Pulmonary artery endothelial cell (primary cell): ENCODE measurements around the gene EN2. TPM values are rescaled to one million over a fixed set of nuclear protein-coding genes. Genes with fewer than 3 reads are reported as not detected.

Source experiments
- DNase-seq: peaks from one replicate; pipeline ENCODE4 v3.0.0-alpha.2; 2011; ENCODE audit warnings: low read depth, low spot score
- total RNA-seq: library from RNA; depleted of rRNA; stranded (reverse); fragments of >200 nt; gene quantifications from 2 replicates; pipeline ENCODE4 v1.2.3, GENCODE V29; 2014

The EN2 gene
- total RNA-seq, 1 donor from 2014 or later: not detected

DNA sequence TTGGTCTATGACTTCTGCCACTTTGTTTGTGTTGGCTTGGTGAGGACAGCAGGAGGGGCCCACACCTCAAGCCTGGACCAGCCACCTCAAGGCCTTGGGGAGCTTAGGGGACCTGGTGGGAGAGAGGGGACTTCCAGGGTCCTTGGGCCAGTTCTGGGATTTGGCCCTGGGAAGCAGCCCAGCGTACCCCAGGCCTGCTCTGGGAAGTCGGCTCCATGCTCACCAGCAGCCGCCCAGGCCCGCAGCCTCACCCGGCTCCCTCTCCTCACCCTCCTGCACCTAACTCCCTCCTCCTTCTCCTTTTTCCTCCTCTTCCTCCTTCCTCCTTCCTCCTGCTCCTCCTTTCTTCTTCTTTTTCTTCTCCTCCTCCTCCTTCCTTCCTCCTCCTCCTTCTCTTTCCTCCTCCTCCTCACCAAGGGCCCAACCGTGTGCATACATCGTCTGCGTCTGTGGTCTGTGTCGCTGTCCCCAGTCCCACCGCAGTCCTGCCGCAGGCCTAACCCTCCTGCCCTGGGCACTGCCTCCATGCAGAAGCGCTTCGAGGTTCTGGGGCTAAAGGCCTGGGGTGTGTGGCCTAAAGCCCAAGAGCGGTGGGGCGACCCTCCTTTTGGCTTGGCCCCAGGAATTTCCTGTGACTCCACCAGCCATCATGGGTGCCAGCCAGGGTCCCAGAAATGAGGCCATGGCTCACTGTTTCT, 5.3 kb downstream of the EN2 start:
- no peak for DNase-seq

DNA sequence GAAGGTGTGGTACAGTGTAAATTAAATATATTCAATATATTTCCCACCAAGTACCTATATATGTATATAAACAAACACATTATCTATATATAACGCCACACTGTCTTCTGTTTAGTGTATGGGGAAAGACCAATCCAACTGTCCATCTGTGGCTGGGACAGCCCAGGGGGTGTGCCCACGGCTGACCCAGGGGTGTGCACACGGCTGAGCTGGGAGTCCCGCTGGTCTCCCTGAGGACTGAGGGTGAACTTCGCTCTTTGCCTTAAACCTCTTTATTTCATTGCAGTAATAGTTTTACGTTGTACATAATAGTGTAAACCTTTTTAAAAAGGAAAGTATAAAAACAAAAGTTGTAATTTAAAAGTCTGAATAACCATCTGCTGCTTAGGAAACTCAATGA, 6.3 kb downstream of the EN2 start:
- no peak for DNase-seq

DNA sequence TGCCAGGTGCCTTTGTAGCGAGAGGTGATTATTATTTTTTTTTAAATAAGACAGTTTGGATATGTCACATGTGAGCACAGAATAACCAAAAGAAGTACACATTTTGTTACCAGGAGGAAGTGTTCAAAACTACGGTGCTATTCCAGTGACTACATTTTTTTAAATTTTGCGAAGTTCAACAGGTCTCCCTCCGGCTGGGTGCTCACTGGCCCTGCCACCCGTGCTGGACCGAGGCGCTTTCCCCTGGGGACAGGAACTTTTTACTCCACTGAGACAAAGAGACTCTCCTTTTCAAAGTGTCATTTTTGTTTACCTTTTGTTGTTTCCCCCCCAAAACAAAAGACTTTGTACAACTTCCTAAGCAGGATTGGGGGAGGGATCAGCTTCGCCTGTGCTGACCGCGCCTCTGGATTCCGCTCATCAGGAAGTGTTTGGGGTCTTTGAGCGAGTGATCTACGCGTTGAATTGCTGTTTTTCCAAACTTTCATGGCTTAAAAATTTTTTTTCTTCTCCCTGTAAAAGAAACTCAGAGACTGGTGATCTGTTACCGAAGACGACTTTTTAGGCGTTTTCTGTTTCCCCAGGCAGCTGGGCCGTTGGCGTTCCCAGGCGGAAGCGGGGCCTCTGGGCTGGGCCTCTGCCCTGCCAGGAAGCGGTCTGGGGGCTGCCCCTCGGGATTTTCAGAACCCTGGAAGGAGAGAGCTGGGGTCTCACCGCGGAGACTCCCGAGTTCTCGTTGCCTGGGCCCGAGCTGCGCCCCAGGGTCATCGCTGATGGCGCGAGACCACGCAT, 7.2 kb downstream of the EN2 start:
- DNase-seq: no peak

DNA sequence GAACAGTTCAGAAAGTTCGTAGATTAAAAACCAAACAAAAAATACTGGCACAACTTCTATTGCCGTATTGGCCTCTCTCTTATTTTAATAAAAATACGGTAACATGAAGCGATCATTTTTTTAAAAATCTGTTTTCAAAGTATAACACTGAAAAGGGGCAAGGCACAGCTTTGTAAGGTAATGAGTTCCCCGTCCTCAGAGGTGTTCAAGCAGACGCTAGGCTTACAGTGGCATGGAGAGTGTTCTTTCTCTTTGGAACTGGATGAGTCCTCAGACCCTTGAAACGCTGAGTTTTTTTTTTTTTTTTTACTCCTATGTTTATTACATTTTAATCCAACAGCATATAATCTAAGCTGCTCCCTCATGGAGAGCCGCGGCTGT, 7.8 kb downstream of the EN2 start:
- no peak for DNase-seq

DNA sequence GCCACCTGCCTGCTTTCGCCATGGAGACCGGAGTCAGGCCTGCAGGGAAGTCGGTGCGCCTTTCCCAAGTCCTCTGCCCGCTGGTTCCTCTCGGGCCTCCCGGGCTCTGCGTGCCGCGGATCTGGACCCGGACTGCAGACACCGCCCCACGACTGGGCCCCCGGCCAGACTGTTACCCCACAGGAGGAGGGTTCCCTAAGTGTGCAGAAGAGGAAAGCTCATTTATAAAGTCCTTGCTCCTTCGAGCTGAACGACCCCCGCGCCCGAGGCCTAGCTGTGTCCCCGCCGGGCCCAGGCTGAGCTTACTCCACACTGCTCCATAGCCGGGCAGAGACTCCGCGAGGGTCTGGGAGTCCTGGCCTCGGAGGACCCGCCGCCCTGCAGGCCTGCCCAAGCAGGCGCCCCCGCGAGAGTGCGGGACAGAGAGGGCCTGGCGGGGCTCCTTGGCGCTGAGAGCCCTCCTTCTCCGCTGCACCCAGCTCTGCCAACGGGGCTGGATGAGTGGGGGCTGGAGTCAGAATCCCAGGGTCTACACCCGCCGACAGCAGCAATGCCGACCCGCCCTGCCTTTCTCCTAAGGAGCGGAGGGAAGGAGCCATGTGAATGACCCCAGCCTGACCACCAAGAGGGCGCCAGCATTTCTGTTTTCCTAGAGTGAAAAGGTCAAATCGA, 8.3 kb downstream of the EN2 start:
- DNase-seq: no peak

DNA sequence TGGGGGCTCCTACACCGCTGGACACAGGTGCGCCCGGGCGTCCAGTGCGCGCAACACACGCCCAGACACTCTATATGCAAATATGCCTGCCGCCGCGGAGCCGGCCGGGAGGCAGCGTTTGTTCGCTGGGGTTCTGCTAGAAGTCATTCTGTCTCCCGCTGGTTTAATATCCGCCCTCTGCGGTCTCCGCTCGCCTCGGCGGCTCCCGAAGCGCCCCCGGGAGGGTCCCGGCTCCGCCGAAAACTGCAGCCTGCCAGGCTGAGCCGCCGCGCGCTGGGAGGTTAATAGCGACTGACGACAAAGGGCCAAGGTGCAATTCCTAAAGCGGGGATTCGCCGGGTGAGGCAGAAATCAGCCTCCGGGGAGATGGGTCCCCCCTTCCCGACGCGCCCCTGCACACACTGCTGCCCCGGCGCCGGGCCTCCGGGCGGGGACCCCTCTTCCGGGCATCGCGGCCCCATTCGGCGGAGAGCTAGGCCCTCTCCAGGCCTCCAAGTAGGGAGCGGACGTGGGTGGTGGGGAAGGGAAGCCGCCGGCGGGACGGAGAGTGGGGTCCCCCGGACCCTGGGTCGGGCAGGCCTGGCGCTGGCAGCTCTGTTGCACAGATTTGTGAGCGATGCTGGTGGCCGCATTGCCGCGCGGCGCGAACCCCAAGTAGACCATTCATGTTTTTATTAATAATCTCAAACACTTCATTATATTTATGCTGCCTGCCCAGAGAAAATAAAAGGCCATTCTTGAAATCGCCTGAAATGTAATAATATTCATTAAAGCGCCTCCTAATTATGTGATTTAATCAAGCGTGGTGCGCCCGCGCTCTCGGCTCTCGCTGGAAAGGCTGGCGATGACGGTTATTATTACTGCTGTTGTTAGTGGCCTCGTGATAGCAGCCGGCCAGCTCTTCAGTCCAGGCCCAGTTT, 9.1 kb downstream of the EN2 start:
- DNase-seq: no peak

DNA sequence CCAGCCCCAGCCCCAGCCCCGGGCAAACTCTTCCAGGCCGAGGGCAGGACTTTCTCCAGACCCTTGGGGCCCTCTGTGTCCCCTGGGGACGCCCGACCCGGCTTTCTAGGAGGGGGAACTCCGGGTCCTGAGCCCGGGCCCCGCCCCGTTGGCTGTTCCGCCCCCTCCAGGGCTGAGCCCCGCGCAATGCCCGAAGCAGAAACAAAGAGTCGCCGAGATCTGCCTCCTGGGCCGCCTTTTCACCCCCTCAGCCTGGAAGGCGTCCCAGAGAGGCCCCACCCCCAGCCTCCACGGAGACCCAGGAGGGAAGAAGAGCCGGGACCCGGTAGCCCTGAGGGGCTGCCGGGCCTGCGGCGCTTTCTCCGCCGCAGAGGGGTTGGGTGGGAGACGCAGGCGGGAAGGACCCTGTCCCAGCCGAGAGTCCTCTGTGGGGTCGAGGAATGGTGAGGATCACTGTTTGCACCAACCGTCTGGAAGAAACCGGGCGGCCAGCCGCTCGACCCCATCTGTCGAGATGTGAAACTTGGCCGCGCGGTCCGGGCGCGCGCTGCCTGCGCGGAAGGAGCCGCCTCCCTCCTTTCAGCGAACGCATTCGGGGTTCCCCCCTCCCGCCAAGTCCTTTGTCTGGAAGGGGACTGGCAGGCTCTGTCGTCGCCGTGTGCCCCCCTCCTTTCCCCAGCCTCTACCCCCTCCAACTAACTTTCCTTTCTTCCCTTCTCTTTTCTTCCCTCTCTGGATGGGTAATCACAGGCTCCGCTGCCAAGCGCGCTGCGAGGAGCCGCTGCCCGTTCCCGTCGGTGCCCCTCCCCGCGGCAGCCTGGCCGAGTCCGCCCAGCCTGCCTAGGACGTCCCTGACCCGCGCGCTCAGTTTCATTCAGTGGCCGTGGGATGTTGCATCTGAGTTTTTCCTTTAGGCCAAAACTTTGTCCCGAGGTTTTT, 10.2 kb downstream of the EN2 start:
- DNase-seq: no peak

DNA sequence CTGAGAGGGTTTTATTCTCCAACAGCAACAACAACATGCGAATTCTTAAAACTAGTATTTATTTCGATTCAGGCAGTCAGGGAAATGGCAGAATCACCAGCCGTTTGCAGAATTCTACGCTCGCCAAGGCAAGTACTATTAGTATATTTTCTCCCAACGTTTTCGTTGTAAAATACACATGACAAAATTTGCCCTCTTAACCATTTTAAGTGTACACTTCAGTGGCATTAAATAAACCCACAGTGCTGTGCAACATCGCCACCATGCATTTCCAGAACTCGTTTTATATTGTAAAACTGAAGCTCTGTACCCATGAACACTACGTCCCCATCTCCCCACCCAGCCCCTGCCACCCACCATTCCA, 10.8 kb downstream of the EN2 start:
- no peak for DNase-seq

DNA sequence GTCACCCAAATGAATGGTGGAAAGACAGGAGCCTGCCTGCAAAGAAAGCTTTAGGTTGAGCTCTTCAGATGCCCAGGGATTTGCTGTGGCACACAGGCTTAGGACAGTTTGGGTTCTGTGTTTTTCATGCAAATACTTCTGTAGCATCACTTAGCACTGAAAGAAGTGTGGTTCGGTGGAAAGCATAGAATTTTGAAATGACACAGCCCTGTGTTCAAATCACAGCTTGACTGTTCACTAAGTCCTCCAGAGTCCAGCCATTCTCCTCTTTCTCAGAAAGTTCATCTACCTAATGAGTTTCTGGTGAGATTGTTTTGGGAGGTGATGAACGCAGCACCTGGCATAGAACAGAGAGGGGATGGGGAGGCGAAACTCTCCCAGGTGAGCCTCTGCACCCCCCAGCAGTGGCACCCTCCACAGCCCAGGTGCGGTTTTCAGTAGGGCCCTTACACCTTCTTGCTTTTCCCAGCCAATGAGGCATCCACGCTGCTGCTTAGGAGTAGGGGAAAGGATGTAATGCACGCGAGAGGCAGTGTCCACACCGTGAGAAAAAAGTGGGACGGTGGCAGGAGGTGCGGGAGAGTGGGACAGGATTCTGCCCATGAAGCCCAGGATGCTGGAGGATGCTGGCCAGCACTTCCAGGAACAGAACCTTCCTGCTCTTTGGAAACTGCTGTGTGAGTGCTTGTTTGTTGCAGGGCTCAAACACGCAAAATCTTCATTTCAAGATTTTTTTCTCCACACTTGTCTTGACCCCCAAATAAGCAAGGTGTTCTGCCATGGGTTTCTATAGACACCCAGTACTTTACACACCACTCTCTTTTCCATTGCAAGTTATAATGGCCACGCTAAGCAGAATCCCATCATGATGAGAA, 11.6 kb downstream of the EN2 start:
- no peak for DNase-seq

DNA sequence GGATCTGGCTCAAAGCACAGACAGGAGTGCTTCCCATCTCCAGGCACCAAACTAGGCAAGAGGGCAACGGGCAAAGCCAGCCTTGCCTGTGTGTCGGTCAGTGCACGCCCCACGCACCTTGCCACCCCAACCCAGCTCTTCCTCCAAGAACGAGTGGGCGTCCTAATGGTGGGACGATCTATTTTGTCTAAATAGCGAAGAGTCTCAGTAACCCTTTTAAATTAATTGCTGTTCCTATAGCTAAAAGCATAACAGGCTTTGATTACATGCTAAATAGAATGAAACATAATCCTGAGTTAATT, 12.2 kb downstream of the EN2 start:
- no peak for DNase-seq

DNA sequence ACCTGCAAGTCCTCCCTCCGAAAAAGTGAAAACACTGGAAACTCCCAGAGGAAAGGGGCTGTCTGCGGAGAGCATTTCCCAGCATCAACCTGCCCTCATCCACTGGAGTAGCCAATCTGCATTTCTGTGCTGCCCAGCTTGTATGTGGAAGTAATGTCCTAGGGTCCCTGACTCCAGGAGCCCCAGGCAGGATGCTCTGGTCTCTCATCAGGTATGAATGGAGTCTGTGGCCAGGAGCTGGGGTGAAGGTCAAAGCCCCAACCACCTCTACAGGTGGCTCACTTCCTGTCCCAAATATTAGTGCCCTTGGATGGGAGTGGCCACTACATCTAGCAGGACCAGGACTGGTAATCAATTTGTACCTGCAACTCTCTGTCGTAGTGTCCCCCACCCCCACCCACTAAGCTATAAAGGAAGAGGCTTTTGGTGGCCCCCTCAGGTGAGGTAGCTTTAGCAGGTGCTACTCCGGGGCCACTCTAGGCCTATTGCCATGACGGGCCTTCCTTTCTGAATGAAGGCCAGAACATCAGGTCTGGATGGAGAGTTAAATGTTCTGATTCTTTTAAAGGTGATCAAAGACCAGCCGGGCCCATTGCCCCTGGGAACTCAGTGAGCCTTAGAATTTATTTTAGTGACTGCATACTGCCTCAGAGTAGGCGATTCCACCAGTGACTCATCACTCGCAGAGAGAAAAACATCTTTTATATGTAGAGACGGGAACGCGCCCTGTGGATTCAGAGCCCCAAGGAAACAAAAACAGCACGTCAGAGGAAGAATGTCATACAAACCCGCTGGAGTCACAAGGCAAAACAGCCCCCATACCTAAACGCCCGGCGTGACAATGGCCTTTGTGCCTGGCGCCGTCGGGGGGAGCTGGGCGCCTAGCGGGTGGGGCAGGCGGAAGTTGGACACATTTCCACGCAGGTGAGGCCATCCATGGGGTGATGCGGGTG, 13.0 kb downstream of the EN2 start:
- no peak for DNase-seq

DNA sequence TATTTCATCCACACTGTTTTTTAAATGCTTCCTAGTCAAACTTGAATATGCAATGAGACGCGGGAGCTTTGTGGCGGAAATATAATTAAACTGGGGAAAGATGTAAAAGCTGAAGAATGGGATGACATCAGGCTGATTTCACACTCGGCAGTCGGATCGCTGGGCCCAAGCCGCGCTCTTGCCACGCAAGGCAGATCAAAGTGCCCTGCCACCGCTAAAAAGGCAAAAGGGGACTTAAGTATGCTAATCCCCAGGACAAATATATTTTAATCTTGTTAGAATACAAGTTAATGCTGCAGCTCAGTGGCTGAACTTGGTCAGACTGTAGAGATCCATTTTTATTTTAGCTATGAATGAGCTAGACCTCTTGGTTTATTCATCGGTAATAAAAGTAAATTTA, 13.8 kb downstream of the EN2 start:
- no peak for DNase-seq

DNA sequence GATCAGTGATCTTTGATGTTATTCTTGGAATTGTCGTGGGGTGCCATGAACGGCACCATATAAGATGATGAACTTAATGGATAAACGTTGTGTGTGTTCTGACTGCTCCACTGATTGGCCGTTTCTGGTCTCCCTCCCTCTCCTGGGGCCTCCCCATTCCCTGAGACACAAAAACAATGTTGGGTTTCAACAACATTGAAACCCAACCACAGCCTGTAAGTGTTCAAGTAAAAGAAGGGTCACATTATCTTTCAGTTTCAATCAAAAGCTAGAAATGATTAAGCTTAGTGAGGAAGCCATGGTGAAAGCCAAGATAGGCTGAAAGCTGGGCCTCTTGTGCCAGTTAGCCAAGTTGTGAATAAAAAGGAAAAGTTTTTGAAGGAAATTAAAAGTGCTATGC, 19.5 kb downstream of the EN2 start:
- DNase-seq: no peak

DNA sequence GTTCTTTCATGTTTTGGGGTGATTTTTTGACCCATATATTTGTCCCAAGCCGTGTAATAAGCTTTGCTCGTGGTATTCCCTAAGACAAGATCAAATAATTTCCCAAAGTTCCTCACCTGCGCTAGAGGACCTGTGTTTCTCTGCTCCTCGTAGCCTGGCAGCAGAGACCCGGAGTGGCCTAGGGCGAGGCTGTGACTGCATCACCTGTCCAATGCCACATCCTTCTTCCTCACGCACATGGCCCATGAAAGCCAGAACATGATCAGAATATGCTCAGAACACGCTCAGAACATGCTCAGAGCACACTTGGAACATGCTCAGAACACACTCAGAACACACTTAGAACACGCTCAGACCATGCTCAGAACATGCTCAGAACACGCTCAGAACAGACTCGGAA, 23.8 kb downstream of the EN2 start:
- DNase-seq: no peak

DNA sequence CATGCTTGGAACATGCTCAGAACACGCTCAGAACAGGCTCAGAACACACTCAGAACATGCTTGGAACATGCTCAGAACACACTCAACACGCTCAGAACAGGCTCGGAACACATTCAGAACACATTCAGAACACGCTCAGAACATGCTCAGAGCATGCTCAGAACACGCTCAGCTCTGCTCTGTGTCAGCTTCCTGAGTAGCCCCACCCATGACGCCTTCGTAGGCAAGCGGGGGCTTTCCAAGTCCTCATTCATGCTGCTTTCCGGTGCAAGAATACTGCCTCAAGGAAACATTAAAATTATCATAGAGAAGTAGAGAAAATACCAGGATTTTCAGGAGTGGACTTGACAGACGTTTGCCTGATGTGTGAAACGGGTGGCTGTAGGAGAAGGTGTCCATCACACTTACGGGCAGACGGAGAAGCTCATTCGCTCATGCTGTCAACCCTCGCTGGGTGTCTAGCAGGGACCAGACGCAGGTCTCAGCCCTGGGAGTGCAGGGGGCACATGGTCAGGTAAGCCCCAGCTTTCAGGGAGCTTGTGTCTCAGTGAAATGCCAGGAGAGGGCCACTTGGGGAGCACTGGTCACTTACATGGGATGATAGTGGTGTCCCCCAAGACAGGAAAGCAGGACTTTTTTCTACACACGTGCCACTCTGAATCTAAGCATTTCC, 24.7 kb downstream of the EN2 start:
- DNase-seq: no peak

DNA sequence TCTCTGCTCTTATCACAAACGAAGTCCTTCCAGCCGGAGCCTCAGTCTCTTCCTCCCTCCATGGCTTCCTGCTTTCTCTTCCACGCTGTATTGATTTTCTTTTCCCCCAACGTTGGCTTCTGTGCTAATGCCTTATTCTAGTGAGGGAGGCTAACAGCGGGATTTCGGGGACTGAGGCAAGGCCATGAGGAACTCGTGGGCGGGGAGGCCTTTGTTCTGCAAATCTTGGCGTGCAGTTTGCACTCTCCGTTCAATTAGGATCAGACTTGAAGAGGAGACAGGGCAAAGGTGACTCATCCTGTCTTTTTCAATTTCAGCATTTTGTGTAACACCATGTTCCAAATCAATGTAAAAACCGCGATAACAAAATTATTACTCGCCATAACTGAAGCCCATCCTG, 25.3 kb downstream of the EN2 start:
- no peak for DNase-seq

DNA sequence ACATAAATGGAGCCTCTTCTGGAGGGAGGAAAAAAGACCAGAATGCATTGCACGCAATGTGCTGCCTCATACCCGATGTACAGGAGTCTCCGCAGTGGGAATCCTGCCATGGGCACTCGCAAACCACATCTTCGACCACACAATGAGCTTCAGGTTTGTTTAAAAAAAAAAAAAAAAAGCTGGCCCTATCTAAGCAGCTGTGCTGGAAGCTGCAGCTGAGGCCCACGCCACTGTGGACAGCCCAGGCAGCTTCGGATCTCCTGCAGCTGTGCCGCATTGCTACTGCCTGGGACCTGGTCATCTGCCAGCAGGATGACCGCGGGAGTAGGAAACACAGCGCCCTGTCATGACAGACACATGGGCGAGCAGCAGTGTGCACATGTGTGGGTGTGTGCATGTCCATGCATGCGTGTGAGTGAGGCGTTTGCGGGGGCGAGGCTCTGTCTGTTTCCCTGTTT, 26.0 kb downstream of the EN2 start:
- no peak for DNase-seq
